HepG2 (cell line): ENCODE measurements around the gene ATP6V1C2. TPM values are rescaled to one million over a fixed set of nuclear protein-coding genes. Genes with fewer than 3 reads are reported as not detected.

Experiments
- ATF7 ChIP-seq, 2 experiments: fragments of 450-650 bp in 1 of 2; sonication (generic) in 1 of 2; formaldehyde crosslinking in 1 of 2; IDR thresholded peaks; 2 replicates each; pipeline versions ENCODE4 v1.4.0 to v1.6.1; 2016 to 2020; ENCODE audit warnings: antibody characterized with exemption in 1 of 2, mild to moderate bottlenecking in 1 of 2, missing genetic modification reagents in 1 of 2
- CEBPB ChIP-seq: IDR thresholded peaks from 2 replicates; pipeline ENCODE4 v1.6.1; 2011; ENCODE audit warnings: low read depth, low read length, improper control_type of control experiment, borderline replicate concordance
- ELF3 ChIP-seq: IDR thresholded peaks from 2 replicates; pipeline ENCODE4 v1.6.1; 2016; ENCODE audit warnings: missing genetic modification reagents, missing compliant biosample characterization
- MAFG ChIP-seq: sonication (generic); formaldehyde crosslinking; IDR thresholded peaks from 2 replicates; pipeline ENCODE4 v1.5.1; 2020; ENCODE audit warnings: mild to moderate bottlenecking, missing genetic modification reagents
- MEF2D ChIP-seq: sonication (generic); formaldehyde crosslinking; IDR thresholded peaks from 2 replicates; pipeline ENCODE4 v1.5.1; 2020; ENCODE audit warnings: mild to moderate bottlenecking, missing genetic modification reagents
- MYNN ChIP-seq: sonication (generic); formaldehyde crosslinking; IDR thresholded peaks from 2 replicates; pipeline ENCODE4 v1.4.0; 2020; ENCODE audit warnings: mild to moderate bottlenecking, low read depth, missing genetic modification reagents
- NBN ChIP-seq: fragments of 450-650 bp; conservative IDR thresholded peaks from 2 replicates; pipeline ENCODE4 v1.6.1; 2017
- POLR2G ChIP-seq: fragments of 200-400 bp; formaldehyde crosslinking; IDR thresholded peaks from 2 replicates; pipeline ENCODE4 v1.6.1; 2018; ENCODE audit warnings: mild to moderate bottlenecking, low read depth, low read length, moderate library complexity
- PRDM4 ChIP-seq: sonication (generic); formaldehyde crosslinking; IDR thresholded peaks from 2 replicates; pipeline ENCODE4 v1.9.0; 2021; ENCODE audit warnings: missing genetic modification reagents, borderline replicate concordance
- RFXANK ChIP-seq: IDR thresholded peaks from 2 replicates; pipeline ENCODE4 v1.6.1; 2016
- RNF219 ChIP-seq: sonication (generic); formaldehyde crosslinking; IDR thresholded peaks from 2 replicates; pipeline ENCODE4 v1.5.0; 2020; ENCODE audit warnings: mild to moderate bottlenecking, missing genetic modification reagents
- SALL2 ChIP-seq: sonication (generic); formaldehyde crosslinking; IDR thresholded peaks from 2 replicates; pipeline ENCODE4 v1.8.1; 2023; ENCODE audit warnings: mild to moderate bottlenecking, missing genetic modification reagents, inconsistent platforms
- SP2 ChIP-seq: sonication (generic); formaldehyde crosslinking; IDR thresholded peaks from 2 replicates; pipeline ENCODE4 v1.5.1; 2020; ENCODE audit warnings: mild to moderate bottlenecking, missing genetic modification reagents
- TEAD2 ChIP-seq: sonication (generic); formaldehyde crosslinking; IDR thresholded peaks from 2 replicates; pipeline ENCODE4 v1.9.0; 2021; ENCODE audit warnings: missing genetic modification reagents
- TFDP2 ChIP-seq: sonication (generic); formaldehyde crosslinking; IDR thresholded peaks from 2 replicates; pipeline ENCODE4 v1.4.0; 2020; ENCODE audit warnings: missing genetic modification reagents
- TIGD3 ChIP-seq: sonication (generic); formaldehyde crosslinking; IDR thresholded peaks from 2 replicates; pipeline ENCODE4 v1.5.1; 2020; ENCODE audit warnings: mild to moderate bottlenecking, missing genetic modification reagents, borderline replicate concordance
- ZNF20 ChIP-seq: sonication (generic); formaldehyde crosslinking; IDR thresholded peaks from 2 replicates; pipeline ENCODE4 v1.4.0; 2020; ENCODE audit warnings: mild to moderate bottlenecking, moderate library complexity, missing genetic modification reagents
- ZNF232 ChIP-seq: sonication (generic); formaldehyde crosslinking; IDR thresholded peaks from 2 replicates; pipeline ENCODE4 v1.4.0; 2020; ENCODE audit warnings: missing genetic modification reagents, borderline replicate concordance
- ZNF335 ChIP-seq: sonication (generic); formaldehyde crosslinking; IDR thresholded peaks from 2 replicates; pipeline ENCODE4 v1.4.0; 2020; ENCODE audit warnings: missing genetic modification reagents
- ZNF350 ChIP-seq: sonication (generic); formaldehyde crosslinking; IDR thresholded peaks from 2 replicates; pipeline ENCODE4 v1.4.0; 2020; ENCODE audit warnings: mild to moderate bottlenecking, low read depth, missing genetic modification reagents, borderline replicate concordance
- ZNF605 ChIP-seq: sonication (generic); formaldehyde crosslinking; IDR thresholded peaks from 2 replicates; pipeline ENCODE4 v1.8.0; 2022; ENCODE audit warnings: mild to moderate bottlenecking, missing genetic modification reagents
- ZNF83 ChIP-seq: sonication (generic); formaldehyde crosslinking; IDR thresholded peaks from 2 replicates; pipeline ENCODE4 v1.4.0; 2020; ENCODE audit warnings: missing genetic modification reagents, mild to moderate bottlenecking, borderline replicate concordance
- ZSCAN12 ChIP-seq: sonication (generic); formaldehyde crosslinking; IDR thresholded peaks from 2 replicates; pipeline ENCODE4 v1.9.0; 2021; ENCODE audit warnings: mild to moderate bottlenecking, missing genetic modification reagents
- ZSCAN29 ChIP-seq: sonication (generic); formaldehyde crosslinking; conservative IDR thresholded peaks from 2 replicates; pipeline ENCODE4 v1.4.0; 2020; ENCODE audit warnings: mild to moderate bottlenecking, missing genetic modification reagents
- polyA plus RNA-seq, 8 experiments: library from polyadenylated mRNA; depleted of rRNA in 3 of 8; stranded (reverse) in 7 of 8; unstranded in 1 of 8; fragments of >200 nt; fragmentation: Illumina TruSeq in 4 of 8; extraction: Trizol in 4 of 8; gene quantifications; 2 replicates each; pipeline versions ENCODE4 v1.2.1 to v1.2.3, GENCODE V29; 2011 to 2016; ENCODE audit warnings: low read depth in 4 of 8, missing spikeins in 1 of 8, mixed read lengths in 1 of 8; ENCODE audit not compliant: insufficient read depth in 1 of 8
- total RNA-seq, 5 experiments: library from RNA; depleted of rRNA; stranded (reverse); fragments of >200 nt; fragmentation: Illumina TruSeq; extraction: Trizol; gene quantifications; 2 replicates each; pipeline ENCODE4 v1.2.3, GENCODE V29; 2016; ENCODE audit warnings: low read depth in 1 of 5

Gene ATP6V1C2
- total and polyA plus RNA-seq, 2 of the 13 experiments (the other 11 are each of a cell fraction or from before 2014, with no cell fraction given): 0.04 to 0.29 TPM

- no peak for TF ChIP-seq ZNF335 (CRISPR knock-in tag)
- TF ChIP-seq SALL2: peak; percentile 79
- TF ChIP-seq POLR2G: peak; percentile 81
- no peak for TF ChIP-seq ATF7 (IDR thresholded peaks at IDR 0.05)
- no peak for TF ChIP-seq ATF7 (CRISPR knock-in tag; IDR thresholded peaks at IDR 0.05)
- TF ChIP-seq MYNN (CRISPR knock-in tag): no peak
- TF ChIP-seq ELF3 (CRISPR knock-in tag): peak; percentile 45; the same call in 1 of the 2 replicates
- no peak for TF ChIP-seq MAFG
- peak; percentile 95 for TF ChIP-seq SP2 (CRISPR knock-in tag)
- TF ChIP-seq ZNF232 (CRISPR knock-in tag): no peak
- no peak for TF ChIP-seq ZNF83 (CRISPR knock-in tag)
- TF ChIP-seq RFXANK (CRISPR knock-in tag): 0 out of 2 replicates have a peak, but pooled peaks have one; percentile 43
- TF ChIP-seq MEF2D: no peak
- TF ChIP-seq NBN: no peak
- no peak for TF ChIP-seq ZNF350
- no peak for TF ChIP-seq RNF219
- TF ChIP-seq ZSCAN29 (CRISPR knock-in tag): no peak; the same call in 1 of the 2 replicates
- TF ChIP-seq CEBPB: no peak
- no peak for TF ChIP-seq ZNF605 (CRISPR knock-in tag)
- TF ChIP-seq ZNF20: no peak
- no peak for TF ChIP-seq TEAD2 (CRISPR knock-in tag)
- no peak for TF ChIP-seq TIGD3
- TF ChIP-seq ZSCAN12 (CRISPR knock-in tag): 0 out of 2 replicates have a peak, but pooled peaks have one; percentile 37
- TF ChIP-seq TFDP2: peak; percentile 66
- no peak for TF ChIP-seq PRDM4
Observed at GRCh38 chr2:10812362-10813162, 91.1 kb downstream of the ATP6V1C2 start, which contains the start of gene PDIA6 (continued).
